Measurements from ENCODE around the gene CES2.
"Not testable (repeated sequence)": the region's sequence is repeated elsewhere in the genome, so short reads cannot be mapped to it uniquely, and the experiment has no call there.

The CES2 gene

GRCh38 chr16:66895999-66896398, 39.3 kb upstream of the CES2 start:
- H3K27ac Mint-ChIP-seq: no peak overlapping the region
- DNase-seq: no peak

DNA sequence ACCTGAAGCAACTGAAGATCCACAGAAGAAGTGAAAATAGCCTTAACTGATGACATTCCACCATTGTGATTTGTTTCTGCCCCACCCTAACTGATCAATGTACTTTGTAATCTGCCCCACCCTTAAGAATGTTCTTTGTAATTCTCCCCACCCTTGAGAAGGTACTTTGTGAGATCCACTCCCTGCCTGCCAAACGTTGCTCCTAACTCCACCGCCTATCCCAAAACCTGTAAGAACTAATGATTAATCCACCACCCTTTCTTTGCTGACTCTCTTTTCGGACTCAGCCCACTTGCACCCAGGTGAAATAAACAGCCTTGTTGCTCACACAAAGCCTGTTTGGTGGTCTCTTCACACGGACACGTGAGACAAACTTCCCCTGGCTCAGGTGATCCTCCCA, 38.6 kb upstream of the CES2 start:
- DNase-seq; H3K4me3 Mint-ChIP-seq; H3K36me3 Mint-ChIP-seq (ENCODE audit: low read depth); H3K27ac Mint-ChIP-seq; H3K9me3 Mint-ChIP-seq: not testable (repeated sequence)
- Mint-ChIP-seq H3K4me1 (peaks cover 31% of the 10 kb centered on the region), H3K27me3 (ENCODE audit: low read depth, poor library complexity) (peaks cover 18% of the 10 kb centered on the region)

More at GRCh38 chr16:66895999-66896398, 39.3 kb upstream of the CES2 start:
- no peak overlapping the region for H3K4me3 Mint-ChIP-seq
- TF ChIP-seq CTCF (IDR thresholded peaks at IDR 0.05): no peak
- H3K9me3 Mint-ChIP-seq: no peaks in the 10 kb centered on the region
- no peaks in the 10 kb centered on the region for H3K36me3 Mint-ChIP-seq (ENCODE audit: low read depth)
- peaks cover 18% of the 10 kb centered on the region for H3K27me3 Mint-ChIP-seq (ENCODE audit: low read depth, poor library complexity)
- H3K4me1 Mint-ChIP-seq: peaks cover 34% of the 10 kb centered on the region

DNA sequence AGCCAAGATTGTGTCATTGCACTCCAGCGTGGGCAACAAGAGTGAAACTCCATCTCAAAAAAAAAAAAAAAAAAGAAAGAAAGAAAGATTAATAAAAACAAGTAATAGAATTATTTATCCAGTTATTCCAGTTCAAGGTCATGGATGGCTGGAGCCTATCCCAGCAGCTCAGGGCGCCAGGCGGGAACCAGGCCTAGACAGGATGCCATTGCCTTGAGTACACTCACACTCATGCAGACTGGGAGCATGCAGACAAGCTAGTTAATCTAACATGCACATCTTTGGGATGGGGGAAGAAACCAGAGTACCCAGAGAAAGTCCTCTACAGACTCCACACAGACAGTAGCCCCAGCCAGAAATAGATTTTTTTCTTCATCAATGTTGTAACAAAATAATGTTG, 37.1 kb upstream of the CES2 start:
- DNase-seq: no peak
- Mint-ChIP-seq H3K4me3 (no peak overlapping the region), H3K9me3 (no peaks in the 10 kb centered on the region), H3K4me1 (peaks cover 31% of the 10 kb centered on the region), H3K36me3 (ENCODE audit: low read depth) (no peaks in the 10 kb centered on the region), H3K27ac (no peak overlapping the region), H3K27me3 (ENCODE audit: low read depth, poor library complexity) (peaks cover 18% of the 10 kb centered on the region)
- TF ChIP-seq CTCF (IDR thresholded peaks at IDR 0.05): no peak

- no peak for TF ChIP-seq CTCF (IDR thresholded peaks at IDR 0.05)
- Mint-ChIP-seq H3K36me3 (ENCODE audit: low read depth) (no peaks in the 10 kb centered on the region), H3K4me3 (no peak overlapping the region), H3K9me3 (no peaks in the 10 kb centered on the region), H3K4me1 (peaks cover 31% of the 10 kb centered on the region), H3K27ac (no peak overlapping the region), H3K27me3 (ENCODE audit: low read depth, poor library complexity) (peaks cover 18% of the 10 kb centered on the region)
- DNase-seq: no peak
Observed at GRCh38 chr16:66898933-66899309, 36.4 kb upstream of the CES2 start.

DNA sequence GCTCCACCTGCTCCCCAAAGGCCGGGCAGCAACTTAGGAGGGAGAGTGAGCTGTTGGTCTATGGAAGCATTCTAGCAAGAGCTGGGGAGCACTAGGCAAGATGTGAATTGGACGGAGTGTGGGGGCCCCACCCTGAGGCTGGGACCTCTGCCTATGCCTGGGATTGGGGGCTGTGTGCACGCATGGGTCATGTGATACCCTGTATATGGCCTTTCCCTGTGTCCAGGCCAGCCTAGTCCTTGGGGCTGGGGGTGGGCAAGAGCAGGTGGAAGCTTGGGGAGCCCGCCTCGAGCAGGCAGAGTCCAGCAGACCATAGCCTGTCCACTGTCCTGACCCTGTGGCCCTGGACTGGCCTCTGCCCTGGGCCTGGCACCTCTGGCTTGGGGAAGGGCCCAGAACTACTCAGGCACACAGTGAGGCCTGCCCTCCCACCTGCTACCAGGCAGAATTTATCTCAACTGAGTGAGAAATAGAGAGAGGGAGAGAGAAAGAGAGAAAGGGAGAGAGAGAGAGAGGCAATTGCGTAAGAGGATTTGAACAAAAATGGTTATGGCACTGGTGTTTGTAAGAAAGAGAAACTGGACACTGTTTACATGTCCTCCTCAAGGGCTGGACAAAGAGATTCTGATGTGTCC, 35.9 kb upstream of the CES2 start:
- peaks cover 18% of the 10 kb centered on the region for H3K27me3 Mint-ChIP-seq (ENCODE audit: low read depth, poor library complexity)
- H3K4me1 Mint-ChIP-seq: peaks cover 35% of the 10 kb centered on the region
- no peak for TF ChIP-seq CTCF (IDR thresholded peaks at IDR 0.05)
- no peak for DNase-seq
- no peaks in the 10 kb centered on the region for H3K36me3 Mint-ChIP-seq (ENCODE audit: low read depth)
- peak overlapping the region; percentile 20 for H3K27ac Mint-ChIP-seq
- peak overlapping the region; percentile 9 for H3K4me3 Mint-ChIP-seq
- no peaks in the 10 kb centered on the region for H3K9me3 Mint-ChIP-seq

DNA sequence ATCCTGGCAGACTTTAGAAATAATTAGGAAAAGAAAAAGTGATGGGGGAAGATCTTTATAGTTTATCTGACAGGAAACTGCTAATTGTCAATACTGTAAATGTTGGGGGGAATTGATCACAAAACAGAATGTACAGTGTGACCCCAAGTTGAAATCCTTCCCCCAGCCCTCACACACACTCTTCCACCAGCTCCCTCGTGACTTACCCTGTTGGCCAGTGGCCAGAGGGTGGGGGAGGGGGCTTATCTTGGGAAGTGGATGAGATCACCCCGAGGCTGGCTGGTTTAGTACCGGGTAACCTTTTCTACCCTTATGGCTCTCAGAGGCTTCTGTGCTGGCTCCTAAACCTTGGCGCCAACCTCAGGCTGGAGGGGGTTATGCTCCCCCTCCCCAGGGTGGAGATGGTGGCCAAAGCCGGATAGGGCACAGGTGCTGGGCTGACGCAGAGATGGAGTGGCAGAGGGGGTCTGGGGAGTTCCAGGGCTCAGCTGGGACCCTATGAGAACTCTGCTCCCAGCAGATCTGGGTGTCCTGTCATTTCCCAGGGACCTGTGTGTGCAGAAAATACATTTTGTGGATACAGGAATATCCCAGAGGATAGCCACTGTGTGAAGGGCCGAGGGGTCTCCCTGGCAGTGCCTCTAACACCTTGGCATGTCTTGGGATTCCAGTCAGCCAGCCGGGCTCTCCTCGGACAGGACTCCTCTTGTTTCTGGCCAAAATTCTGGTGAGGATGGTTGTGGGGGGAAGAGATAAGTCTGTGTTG, 35.2 kb upstream of the CES2 start:
- no peaks in the 10 kb centered on the region for H3K36me3 Mint-ChIP-seq (ENCODE audit: low read depth)
- TF ChIP-seq CTCF (IDR thresholded peaks at IDR 0.05): no peak
- H3K27ac Mint-ChIP-seq: peak overlapping the region; percentile 20
- H3K9me3 Mint-ChIP-seq: no peaks in the 10 kb centered on the region
- peak overlapping the region; percentile 9 for H3K4me3 Mint-ChIP-seq
- peaks cover 18% of the 10 kb centered on the region for H3K27me3 Mint-ChIP-seq (ENCODE audit: low read depth, poor library complexity)
- peaks cover 42% of the 10 kb centered on the region for H3K4me1 Mint-ChIP-seq
- peak; percentile 34 for DNase-seq
